SK-N-SH (cell line): ENCODE measurements around the gene MRPS27. TPM values are rescaled to one million over a fixed set of nuclear protein-coding genes. Genes with fewer than 3 reads are reported as not detected.
A peak's percentile ranks its signal among the peaks of the same experiment; 100 is the strongest.

ENCODE experiments used
- CTCF ChIA-PET: fragments of 300-600, 350-600 bp; formaldehyde crosslinking; extraction: SDS; loops from one replicate; lab custom pipeline; 2021; lab: Yijun Ruan, JAX
- POLR2A ChIA-PET: fragments of 350-600 bp; sonication (Branson Sonifier 250); formaldehyde crosslinking; extraction: SDS; loops from one replicate; lab custom pipeline; 2020; ENCODE audit warnings: antibody characterized with exemption, inconsistent platforms; lab: Yijun Ruan, JAX
- DNase-seq: peaks from one replicate; pipeline ENCODE4 v3.0.0; 2012
- H2AFZ ChIP-seq: fragments of 200-600 bp; sonication (generic); 2 replicates; pipeline ENCODE4 v1.8.1; 2016; ENCODE audit warnings: antibody characterized with exemption, mild to moderate bottlenecking, low read depth
- H3F3A ChIP-seq: fragments of 200-600 bp; sonication (generic); replicated peaks from 2 replicates; pipeline ENCODE3; 2016; ENCODE audit warnings: antibody characterized with exemption, mild to moderate bottlenecking; ENCODE audit not compliant: insufficient read depth
- H3K27ac ChIP-seq, 2 experiments: fragments of 200-500 bp in 1 of 2; fragments of 200-600 bp in 1 of 2; sonication (Bioruptor generic) in 1 of 2; sonication (generic), shearing (Covaris generic) in 1 of 2; 2 replicates each; pipeline versions ENCODE4 v1.5.1 to v1.6.1; 2014 to 2016; ENCODE audit warnings: low read depth in 2 of 2, inconsistent platforms in 1 of 2, low read length in 1 of 2, mild to moderate bottlenecking in 1 of 2, mixed read lengths in 1 of 2
- H3K27me3 ChIP-seq: fragments of 200-600 bp; sonication (generic), shearing (Covaris generic); 2 replicates; pipeline ENCODE4 v1.6.1; 2016; ENCODE audit warnings: mixed run types; ENCODE audit not compliant: insufficient read depth
- H3K36me3 ChIP-seq, 2 experiments: fragments of 200-500 bp in 1 of 2; fragments of 200-600 bp in 1 of 2; sonication (Bioruptor generic) in 1 of 2; sonication (generic) in 1 of 2; replicated peaks in 1 of 2; 2 replicates each; pipeline versions ENCODE3 to v1.5.1; 2014 to 2016; ENCODE audit warnings: low read length in 1 of 2, mild to moderate bottlenecking in 1 of 2; ENCODE audit not compliant: insufficient read depth in 2 of 2, control insufficient read depth in 1 of 2
- H3K4me1 ChIP-seq, 2 experiments: fragments of 200-500 bp in 1 of 2; fragments of 200-600 bp in 1 of 2; sonication (Bioruptor generic) in 1 of 2; sonication (generic), shearing (Covaris generic) in 1 of 2; 2 replicates each; pipeline versions ENCODE4 v1.5.1 to v1.6.1; 2014 to 2016; ENCODE audit warnings: low read depth in 1 of 2, low read length in 1 of 2, mixed run types in 1 of 2; ENCODE audit not compliant: insufficient read depth in 2 of 2, control insufficient read depth in 1 of 2
- H3K4me2 ChIP-seq: fragments of 200-600 bp; sonication (generic), shearing (Covaris generic); 2 replicates; pipeline ENCODE4 v1.6.1; 2017; ENCODE audit warnings: mixed run types
- H3K4me3 ChIP-seq, 2 experiments: fragments of 200-500 bp in 1 of 2; fragments of 200-600 bp in 1 of 2; sonication (Bioruptor generic) in 1 of 2; sonication (generic), shearing (Covaris generic) in 1 of 2; 2 replicates each; pipeline versions ENCODE4 v1.5.1 to v1.8.1; 2014 to 2016; ENCODE audit warnings: low read depth in 2 of 2, inconsistent platforms in 1 of 2, low read length in 1 of 2, mild to moderate bottlenecking in 1 of 2, mixed read lengths in 1 of 2, moderate library complexity in 1 of 2
- H3K79me2 ChIP-seq: fragments of 200-600 bp; sonication (generic); 2 replicates; pipeline ENCODE4 v1.8.1; 2017; ENCODE audit warnings: mild to moderate bottlenecking; ENCODE audit not compliant: insufficient read depth
- H3K9ac ChIP-seq: fragments of 200-600 bp; sonication (generic); 2 replicates; pipeline ENCODE4 v1.6.1; 2017; ENCODE audit warnings: mixed run types
- H3K9me2 ChIP-seq: fragments of 200-600 bp; sonication (generic); 2 replicates; pipeline ENCODE4 v1.6.1; 2017; ENCODE audit warnings: mixed run types
- H3K9me3 ChIP-seq: fragments of 200-600 bp; sonication (generic); 2 replicates; pipeline ENCODE4 v1.6.1; 2017; ENCODE audit warnings: mixed run types, mild to moderate bottlenecking, moderate library complexity
- H4K20me1 ChIP-seq: fragments of 200-600 bp; sonication (generic); 2 replicates; pipeline ENCODE4 v1.6.1; 2017; ENCODE audit warnings: mild to moderate bottlenecking, mixed run types; ENCODE audit not compliant: insufficient read depth
- EP300 ChIP-seq, 2 experiments: IDR thresholded peaks; 2 replicates each; pipeline versions ENCODE4 v1.4.0 to v1.6.1; 2012; ENCODE audit warnings: borderline replicate concordance in 1 of 2, low read depth in 1 of 2, low read length in 1 of 2
- EZH2phosphoT487 ChIP-seq: fragments of 200-600 bp; sonication (generic); IDR thresholded peaks from 2 replicates; pipeline ENCODE4 v1.6.1; 2017; ENCODE audit warnings: low read depth, mixed run types, mild to moderate bottlenecking, antibody characterized with exemption, moderate library complexity, borderline replicate concordance
- FOSL2 ChIP-seq: IDR thresholded peaks from 2 replicates; pipeline ENCODE4 v1.4.0; 2012; ENCODE audit warnings: low read depth, mild to moderate bottlenecking, moderate library complexity, borderline replicate concordance
- GATA2 ChIP-seq: sonication (generic); formaldehyde crosslinking; IDR thresholded peaks from 2 replicates; pipeline ENCODE4 v1.5.0; 2020; ENCODE audit warnings: mild to moderate bottlenecking, missing genetic modification reagents
- MEF2A ChIP-seq: IDR thresholded peaks from 2 replicates; pipeline ENCODE4 v1.4.0; 2012; ENCODE audit warnings: low read depth, borderline replicate concordance
- NFIC ChIP-seq: IDR thresholded peaks from 2 replicates; pipeline ENCODE4 v1.4.0; 2012; ENCODE audit warnings: borderline replicate concordance
- NRF1 ChIP-seq: IDR thresholded peaks from 2 replicates; pipeline ENCODE4 v1.6.1; 2012; ENCODE audit warnings: low read depth, mild to moderate bottlenecking, low read length
- POLR2AphosphoS5 ChIP-seq: IDR thresholded peaks from 2 replicates; pipeline ENCODE4 v1.6.1; 2012; ENCODE audit warnings: low read depth, low read length
- RCOR1 ChIP-seq: fragments of 150-350 bp; IDR thresholded peaks from 2 replicates; pipeline ENCODE4 v1.6.1; 2017; ENCODE audit warnings: antibody characterized with exemption, low read length
- RFX5 ChIP-seq: IDR thresholded peaks from 2 replicates; pipeline ENCODE4 v1.6.1; 2012; ENCODE audit warnings: mild to moderate bottlenecking, improper control_type of control experiment, low read length
- RXRA ChIP-seq: IDR thresholded peaks from 2 replicates; pipeline ENCODE4 v1.4.0; 2012; ENCODE audit warnings: low read depth, mild to moderate bottlenecking, borderline replicate concordance
- TAF1 ChIP-seq: IDR thresholded peaks from 2 replicates; pipeline ENCODE4 v1.6.1; 2012; ENCODE audit warnings: low read depth, mild to moderate bottlenecking, low read length, moderate library complexity, borderline replicate concordance
- TCF12 ChIP-seq: IDR thresholded peaks from 2 replicates; pipeline ENCODE4 v1.4.0; 2012
- TEAD4 ChIP-seq: IDR thresholded peaks from 2 replicates; pipeline ENCODE4 v1.4.0; 2012; ENCODE audit warnings: mild to moderate bottlenecking, borderline replicate concordance; ENCODE audit not compliant: insufficient read depth
- YY1 ChIP-seq: IDR thresholded peaks from 2 replicates; pipeline ENCODE4 v1.4.0; 2012; ENCODE audit warnings: low read depth, mild to moderate bottlenecking
- WGBS: methylation state at CpG from one replicate; pipeline ENCODE4 v1.1.6; 2017; ENCODE audit warnings: low lambda C conversion rate; 5-methylcytosine and 5-hydroxymethylcytosine counted together
- polyA plus RNA-seq, 3 experiments: library from polyadenylated mRNA; depleted of rRNA; stranded (reverse); fragments of >200 nt; gene quantifications; 2 replicates each; pipeline ENCODE4 v1.2.3, GENCODE V29; 2012
- TF ChIP-seq, protein P1 (sequence below): fragments of 200-600 bp; sonication (generic); IDR thresholded peaks from 2 replicates; pipeline ENCODE4 v1.6.1; 2017; ENCODE audit warnings: antibody characterized with exemption, mild to moderate bottlenecking, moderate library complexity
- TF ChIP-seq, protein P2 (sequence below): IDR thresholded peaks from 2 replicates; pipeline ENCODE4 v1.4.0; 2012; ENCODE audit warnings: low read depth
- TF ChIP-seq, protein P3 (sequence below): fragments of 150-350 bp; IDR thresholded peaks from 2 replicates; pipeline ENCODE4 v1.6.1; 2017; ENCODE audit warnings: antibody characterized with exemption, low read length, low read depth, borderline replicate concordance

Gene MRPS27
- polyA plus RNA-seq, 1 of the 3 experiments (the other 2 are of a cell fraction): 37.5 TPM

DNA sequence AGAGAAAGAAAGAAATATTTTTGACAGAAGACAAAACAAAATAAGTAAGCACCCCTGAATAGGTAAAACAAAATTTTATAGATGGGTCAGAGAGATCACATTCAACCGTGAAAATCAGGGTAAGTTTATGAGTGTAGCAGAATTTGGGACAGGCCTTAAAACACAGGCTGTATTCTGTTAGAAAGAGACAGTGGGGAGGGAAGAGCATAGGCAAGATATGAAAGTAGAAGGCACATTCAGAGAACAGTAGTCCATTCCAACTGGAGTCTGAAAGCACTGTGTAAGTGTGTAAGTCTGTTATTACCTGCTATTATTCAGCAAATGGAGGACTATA, 38.6 kb downstream of the MRPS27 start:
- no peak for DNase-seq
- 96% methylated on average over 1 of the region's 1 CpG for WGBS
- Histone ChIP-seq H3K79me2 (peaks cover 8% of the 10 kb centered on the region; the same call in 1 of the 2 replicates), H3K27ac (peak overlapping the region; percentile 88 to 90)
- POLR2A ChIA-PET: interaction anchor here (2.1 kb wide), 1 partner anchor 27 kb away, joined by 15 read pairs; no protein-coding TSS in a partner anchor
- no peak for TF ChIP-seq MEF2A
- TF ChIP-seq, protein P1, sequence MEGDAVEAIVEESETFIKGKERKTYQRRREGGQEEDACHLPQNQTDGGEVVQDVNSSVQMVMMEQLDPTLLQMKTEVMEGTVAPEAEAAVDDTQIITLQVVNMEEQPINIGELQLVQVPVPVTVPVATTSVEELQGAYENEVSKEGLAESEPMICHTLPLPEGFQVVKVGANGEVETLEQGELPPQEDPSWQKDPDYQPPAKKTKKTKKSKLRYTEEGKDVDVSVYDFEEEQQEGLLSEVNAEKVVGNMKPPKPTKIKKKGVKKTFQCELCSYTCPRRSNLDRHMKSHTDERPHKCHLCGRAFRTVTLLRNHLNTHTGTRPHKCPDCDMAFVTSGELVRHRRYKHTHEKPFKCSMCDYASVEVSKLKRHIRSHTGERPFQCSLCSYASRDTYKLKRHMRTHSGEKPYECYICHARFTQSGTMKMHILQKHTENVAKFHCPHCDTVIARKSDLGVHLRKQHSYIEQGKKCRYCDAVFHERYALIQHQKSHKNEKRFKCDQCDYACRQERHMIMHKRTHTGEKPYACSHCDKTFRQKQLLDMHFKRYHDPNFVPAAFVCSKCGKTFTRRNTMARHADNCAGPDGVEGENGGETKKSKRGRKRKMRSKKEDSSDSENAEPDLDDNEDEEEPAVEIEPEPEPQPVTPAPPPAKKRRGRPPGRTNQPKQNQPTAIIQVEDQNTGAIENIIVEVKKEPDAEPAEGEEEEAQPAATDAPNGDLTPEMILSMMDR: no peak
- no peak for TF ChIP-seq TAF1
- TF ChIP-seq, protein P2, sequence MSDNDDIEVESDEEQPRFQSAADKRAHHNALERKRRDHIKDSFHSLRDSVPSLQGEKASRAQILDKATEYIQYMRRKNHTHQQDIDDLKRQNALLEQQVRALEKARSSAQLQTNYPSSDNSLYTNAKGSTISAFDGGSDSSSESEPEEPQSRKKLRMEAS: no peak
- TF ChIP-seq GATA2: no peak
- no peak for TF ChIP-seq TEAD4
- no peak for TF ChIP-seq RCOR1
- no peak for TF ChIP-seq NRF1
- no peak for TF ChIP-seq RFX5
- TF ChIP-seq RXRA: no peak
- TF ChIP-seq, protein P3, sequence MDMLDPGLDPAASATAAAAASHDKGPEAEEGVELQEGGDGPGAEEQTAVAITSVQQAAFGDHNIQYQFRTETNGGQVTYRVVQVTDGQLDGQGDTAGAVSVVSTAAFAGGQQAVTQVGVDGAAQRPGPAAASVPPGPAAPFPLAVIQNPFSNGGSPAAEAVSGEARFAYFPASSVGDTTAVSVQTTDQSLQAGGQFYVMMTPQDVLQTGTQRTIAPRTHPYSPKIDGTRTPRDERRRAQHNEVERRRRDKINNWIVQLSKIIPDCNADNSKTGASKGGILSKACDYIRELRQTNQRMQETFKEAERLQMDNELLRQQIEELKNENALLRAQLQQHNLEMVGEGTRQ: no peak
- TF ChIP-seq YY1: no peak
- no peak for TF ChIP-seq NFIC
- no peak for TF ChIP-seq POLR2AphosphoS5
- TF ChIP-seq EP300 (IDR thresholded peaks at IDR 0.05; ENCODE audit: borderline replicate concordance in 1 of 2, low read depth in 1 of 2, low read length in 1 of 2): no peak
- no peak for TF ChIP-seq TCF12
- no peak for TF ChIP-seq FOSL2
- no peak for TF ChIP-seq EZH2phosphoT487
- TF ChIP-seq, all 33 proteins: peak for 0
- Histone ChIP-seq H3K36me3 (peaks cover 3 to 32% of the 10 kb centered on the region in 2 experiments), H3K9me3 (no peaks in the 10 kb centered on the region), H3K4me2 (peak overlapping the region; percentile 57; the same call in 1 of the 2 replicates), H3F3A (peaks cover 38% of the 10 kb centered on the region), H3K9me2 (no peaks in the 10 kb centered on the region), H3K4me3 (no peak overlapping the region), H2AFZ (no peak overlapping the region), H3K4me1 (peaks cover 33% of the 10 kb centered on the region in 2 experiments), H4K20me1 (no peaks in the 10 kb centered on the region), H3K9ac (peak overlapping the region; percentile 39; the same call in 1 of the 2 replicates), H3K27me3 (no peaks in the 10 kb centered on the region)
- CTCF ChIA-PET: interaction anchor here (0.9 to 4.1 kb wide), 11 partner anchors 9 to 503 kb away, joined by 3 to 23 read pairs (median 5); no protein-coding TSS in a partner anchor
